CD4-positive, alpha-beta T cell treated with Interleukin-10 for 1 hour (primary cell): ENCODE results near the gene LONP1.

Experiments
- DNase-seq: peaks from one replicate; pipeline ENCODE4 v3.0.0-alpha.2; 2020

LONP1 gene

DNA sequence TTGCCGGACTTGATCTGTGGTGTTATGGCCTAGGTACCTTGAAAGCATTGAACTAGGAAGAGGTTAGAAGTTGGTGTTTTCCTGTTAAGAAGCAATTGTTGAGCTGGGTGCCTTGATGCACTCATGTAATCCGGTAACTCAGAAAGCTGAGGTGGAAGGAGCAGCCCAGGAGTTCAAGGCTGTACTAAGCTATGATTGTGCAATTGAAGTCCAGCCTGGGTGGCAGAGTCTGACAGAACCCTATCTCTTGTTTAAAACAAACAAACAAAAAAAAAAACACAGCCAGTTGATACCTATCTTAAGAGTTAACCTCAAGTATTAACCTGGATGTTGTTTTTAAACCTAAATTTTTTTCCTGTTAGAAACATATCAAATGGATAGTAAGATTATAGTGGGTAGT, 77.7 kb downstream of the LONP1 start:
- no peak for DNase-seq
